NK-92 (cell line): Measurements from ENCODE around the gene AGAP1.

Source experiments
- DNase-seq: peaks from one replicate; lab custom pipeline; 2025; ENCODE audit not compliant: unreplicated experiment; lab: John Stamatoyannopoulos, UW

Gene AGAP1

DNA sequence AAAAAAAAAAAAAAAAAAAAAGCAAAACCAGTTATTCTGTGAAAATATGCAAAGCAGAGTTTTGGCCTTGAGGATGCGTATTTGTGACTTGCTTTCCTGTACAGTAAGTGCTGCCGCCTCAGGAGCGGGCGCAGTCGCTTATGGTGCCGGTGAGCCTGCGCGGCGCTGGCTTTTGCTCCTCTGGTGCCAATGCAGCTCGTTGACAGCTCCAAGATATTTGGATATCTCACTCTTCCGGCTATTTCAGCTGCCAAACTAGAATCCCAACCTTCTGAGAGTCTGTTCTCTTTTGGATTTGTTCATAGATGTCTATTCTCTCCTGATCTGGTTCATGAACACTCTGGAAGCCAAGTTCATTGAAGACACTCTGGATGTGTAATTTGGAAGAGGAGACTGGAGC lies 184.1 kb downstream of the AGAP1 start:
- no peak for DNase-seq

DNA sequence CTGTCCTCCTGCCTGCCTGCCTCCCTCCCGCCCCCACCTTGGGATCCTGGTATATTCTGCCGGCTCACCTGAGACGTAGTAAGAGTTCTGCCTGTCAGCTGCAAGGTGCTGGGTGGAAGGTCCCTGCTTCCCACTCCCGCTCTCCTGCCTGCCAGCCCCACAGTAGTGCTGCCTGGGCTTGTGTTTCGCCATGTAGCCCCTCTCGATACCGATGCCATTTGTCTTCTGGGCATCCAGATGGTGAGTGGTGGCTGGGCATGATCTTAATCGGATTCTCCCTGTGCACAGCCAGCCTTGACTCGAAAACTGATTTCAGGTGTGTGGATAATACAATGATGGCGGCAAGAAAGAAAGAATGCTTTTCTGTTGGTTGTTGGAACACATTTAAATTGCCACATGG lies 184.9 kb downstream of the AGAP1 start:
- no peak for DNase-seq

DNA sequence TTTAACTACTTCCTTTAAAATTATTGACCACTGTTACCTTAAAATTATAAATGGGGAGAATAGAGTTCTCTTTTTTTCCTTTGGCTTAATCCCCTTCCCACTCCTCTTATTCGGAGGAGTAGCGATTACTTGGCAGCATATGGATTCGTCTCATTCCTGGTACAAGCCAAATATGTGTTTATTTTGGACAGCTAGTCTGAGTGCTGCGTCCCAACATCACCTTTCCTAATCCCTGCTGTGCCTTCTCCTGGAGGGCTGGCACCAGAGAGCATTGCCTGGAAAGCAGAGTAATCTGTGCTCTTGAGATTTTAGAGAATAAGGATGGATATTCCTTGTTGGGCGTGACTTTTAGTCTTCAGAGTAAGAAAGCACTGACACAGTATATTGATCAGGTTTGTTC lies 185.6 kb downstream of the AGAP1 start:
- no peak for DNase-seq

DNA sequence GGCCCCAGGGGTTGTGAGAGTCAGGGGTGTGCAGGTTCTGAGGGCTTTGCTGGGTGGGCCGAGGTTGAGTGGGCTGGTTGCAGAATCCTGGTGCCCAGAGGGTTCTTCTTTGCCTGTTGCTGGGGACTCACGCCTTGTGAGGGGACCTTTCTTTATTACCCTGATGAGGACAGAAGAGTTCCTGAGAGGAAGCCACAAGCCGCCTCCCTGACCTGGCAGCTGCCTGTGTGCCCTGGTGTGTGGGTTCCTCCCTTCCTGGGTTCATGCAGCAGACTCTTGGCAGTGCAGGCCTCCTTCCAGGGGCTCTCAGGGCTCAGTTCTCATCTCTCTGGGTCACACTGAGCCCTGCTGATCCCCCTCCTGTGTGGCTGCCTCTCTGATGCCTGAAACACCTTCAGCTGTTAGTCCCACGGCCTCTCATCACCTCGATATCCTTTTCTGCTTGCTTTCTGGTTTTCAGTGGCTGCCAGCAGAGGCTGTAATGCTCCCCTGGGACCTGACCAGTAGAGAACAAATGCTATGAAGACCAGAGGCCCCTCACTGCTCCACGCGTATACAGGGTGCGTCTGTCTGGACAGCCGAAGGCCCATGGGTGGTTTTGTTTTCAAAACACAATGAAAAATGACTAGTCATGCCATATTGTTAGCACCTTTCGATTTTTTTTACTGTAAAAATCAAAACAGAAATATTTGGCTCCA lies 191.3 kb downstream of the AGAP1 start:
- DNase-seq = no peak

DNA sequence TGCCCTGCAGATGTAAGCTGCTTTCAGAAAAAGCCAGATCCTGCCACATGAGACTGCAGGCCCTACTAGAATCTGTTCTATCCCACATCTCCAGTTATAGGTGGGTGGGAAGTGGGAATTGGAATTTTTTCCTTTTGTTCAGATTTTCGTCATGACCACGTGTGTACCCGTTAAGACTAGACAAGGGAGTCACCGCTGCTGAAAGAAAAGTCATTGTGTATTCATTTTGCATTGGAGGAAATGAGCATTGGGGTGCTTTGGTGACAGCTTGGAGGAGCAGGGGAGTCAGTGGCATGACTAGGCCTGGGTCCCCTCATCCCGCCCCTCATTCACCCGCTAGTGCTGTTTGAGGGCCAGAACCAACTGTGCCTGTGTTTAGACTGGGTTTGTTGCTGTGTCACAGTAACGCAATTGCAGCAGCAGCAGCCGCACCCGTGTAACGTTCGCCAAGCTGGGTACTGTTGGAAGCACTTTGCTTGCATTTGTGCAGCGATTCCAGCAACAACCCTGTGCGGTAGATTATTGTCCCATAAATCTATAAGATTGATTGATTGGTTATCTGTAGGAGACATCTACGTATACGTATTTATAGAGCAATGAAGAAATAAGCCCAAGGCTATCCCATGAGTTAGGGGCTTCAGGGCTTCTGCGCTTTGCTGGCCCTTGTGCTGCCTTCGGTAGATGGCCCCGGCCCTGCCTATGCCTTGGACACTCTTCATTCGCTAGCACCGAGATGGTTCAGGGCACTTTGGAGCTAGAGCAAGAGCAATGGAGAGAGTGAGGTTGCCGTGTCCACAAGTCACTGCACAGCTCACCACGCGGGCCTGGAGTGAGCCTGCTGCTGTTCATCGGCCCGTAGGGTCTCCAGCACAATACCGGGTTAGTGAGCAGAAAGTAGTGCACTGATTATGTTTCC lies 194.9 kb downstream of the AGAP1 start:
- no peak for DNase-seq

DNA sequence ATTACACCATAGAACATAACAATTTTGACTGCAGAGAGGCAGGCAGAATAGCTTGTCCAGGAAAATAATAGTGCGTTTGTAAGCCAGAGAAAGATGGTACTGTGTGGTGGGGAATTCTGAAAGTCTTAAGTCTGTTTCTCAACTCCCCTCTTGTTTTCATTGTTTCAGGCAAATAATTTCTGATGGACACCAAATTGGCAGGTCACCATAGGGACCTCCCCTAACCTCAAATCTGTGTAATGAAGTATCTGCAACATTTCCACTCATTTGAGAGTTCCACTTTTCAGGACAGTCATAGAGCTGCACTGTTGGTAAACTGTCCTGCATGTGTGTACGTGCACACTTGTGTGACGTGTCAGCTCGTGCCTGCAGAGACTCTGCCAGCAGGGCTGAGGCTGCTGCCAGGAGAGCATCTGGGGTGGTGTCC lies 195.6 kb downstream of the AGAP1 start:
- DNase-seq = no peak

DNA sequence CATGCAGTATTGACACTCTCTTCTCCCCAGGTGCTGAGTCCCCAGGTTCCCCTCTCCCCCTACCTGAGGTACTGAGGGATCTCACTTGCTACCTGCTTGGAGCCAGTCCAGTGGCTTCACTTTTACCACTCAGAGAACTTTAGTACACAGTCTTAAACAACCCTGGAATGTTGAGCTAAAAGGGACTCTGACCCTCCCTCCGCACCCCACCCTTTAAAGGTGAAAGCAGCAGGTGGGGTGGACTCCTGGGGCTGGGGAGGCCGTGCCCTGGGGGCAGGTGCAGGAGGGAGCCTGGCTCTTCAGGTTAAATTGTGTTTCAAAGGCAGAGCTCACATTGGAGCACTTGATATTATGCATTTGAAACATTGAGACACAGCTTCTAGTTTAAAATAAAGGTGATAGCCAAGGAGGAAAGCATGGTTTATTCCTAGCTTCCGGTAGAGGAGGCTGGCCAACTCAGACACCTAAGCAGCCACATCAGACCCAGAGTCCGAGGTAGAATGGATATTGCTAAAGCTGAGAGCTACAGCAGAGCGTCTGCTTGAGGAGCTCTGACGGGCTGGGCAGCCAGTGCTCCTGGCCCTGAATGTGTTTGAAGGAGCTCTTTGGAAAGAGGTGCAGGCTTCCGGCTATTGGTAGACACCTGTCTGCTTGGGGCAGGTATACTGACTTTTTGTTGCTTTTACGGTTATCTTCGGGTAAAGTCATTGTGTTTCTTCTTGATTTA lies 196.4 kb downstream of the AGAP1 start:
- no peak for DNase-seq

DNA sequence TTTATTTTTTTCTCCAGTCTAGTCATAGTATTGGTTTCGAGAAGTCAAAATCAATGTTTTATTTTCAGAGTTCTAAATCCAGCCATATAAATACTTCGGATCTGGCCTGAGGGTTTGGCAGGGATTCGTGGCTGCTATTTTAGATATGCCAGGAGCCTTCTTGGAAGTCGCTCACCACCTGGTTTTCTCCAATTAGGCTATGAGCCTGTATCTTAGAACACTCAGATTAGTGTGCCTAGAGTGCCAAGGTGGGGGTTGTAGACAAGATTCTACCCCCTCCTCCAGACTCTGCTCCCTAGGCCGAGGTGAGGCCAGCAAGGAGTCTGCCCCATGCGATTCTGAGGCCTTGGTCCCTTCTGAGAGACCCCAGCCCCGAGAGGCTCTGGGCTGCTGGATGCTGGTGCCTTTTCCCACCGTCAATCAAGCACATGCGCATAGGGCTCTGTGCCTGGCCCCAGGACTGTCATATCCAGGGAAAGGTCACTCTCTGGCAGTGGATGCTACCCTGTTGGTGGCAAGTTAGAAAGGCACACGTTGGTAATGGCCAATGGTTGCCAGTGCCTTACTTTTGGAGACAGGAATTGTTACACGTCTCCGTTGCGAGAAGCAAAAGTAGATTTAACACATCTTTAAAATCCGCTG lies 197.1 kb downstream of the AGAP1 start:
- no peak for DNase-seq

DNA sequence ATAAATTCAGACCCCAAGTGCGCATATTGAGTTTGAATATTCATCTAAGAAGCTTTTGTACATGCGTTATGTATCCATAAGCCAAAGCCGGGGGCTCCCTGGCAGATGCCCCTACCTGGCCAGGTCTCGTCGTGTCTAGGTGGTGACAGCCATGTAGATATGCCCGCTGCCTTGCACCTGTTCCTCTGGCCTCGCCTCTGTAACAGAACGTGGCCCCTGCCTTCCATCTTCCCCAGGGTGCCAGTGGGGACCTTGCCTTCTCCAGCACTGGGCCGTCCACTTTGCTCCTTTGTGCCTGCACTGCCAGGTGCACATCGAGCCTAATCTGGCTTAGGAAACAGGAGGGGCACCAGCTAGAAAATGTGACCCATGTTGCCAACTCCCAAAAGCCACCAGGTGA lies 198.2 kb downstream of the AGAP1 start:
- no peak for DNase-seq

DNA sequence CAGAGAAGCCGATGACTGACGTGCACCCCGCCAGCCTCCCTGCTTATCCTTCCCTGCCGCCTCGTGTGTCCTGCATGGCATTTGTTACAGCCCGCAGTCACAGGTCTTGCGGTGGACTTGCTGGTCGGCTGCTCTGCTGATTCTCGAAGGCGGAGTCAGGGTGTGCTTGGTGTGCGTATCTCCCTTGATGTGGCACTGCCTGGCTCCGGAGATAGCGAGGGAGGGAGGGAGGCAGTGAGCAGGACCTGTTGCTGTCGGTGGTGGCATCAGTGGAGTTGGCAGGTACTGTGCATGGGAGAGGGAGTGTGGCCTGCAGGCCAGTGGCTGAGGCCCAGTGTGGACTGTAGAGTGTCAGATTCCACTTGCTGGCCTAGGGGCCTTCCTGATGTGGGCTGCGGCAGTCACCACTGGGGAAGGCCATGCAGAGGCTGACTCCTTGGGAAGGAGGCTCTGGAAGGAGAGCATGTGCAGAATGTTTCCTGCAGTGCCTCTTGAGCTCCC lies 198.9 kb downstream of the AGAP1 start:
- no peak for DNase-seq

DNA sequence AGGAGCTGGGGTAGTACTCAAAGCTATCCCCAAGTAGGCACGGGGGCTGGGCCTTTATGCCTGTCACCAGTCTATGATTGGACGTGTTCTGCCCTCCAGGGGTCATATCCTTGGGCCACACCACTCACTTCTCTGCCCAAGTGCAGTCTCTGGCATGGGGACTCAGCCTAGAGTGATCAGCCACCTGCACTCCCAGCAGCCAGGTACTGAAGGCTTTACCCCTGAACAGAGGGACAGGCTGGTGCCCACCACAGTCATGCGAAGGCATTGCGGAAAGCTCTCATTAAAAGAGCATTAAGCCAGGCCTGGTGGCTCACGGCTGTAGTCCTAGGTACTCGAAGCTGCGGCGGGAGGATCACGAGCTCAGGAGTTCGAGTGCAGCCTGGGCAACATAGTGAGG lies 199.4 kb downstream of the AGAP1 start:
- no peak for DNase-seq

DNA sequence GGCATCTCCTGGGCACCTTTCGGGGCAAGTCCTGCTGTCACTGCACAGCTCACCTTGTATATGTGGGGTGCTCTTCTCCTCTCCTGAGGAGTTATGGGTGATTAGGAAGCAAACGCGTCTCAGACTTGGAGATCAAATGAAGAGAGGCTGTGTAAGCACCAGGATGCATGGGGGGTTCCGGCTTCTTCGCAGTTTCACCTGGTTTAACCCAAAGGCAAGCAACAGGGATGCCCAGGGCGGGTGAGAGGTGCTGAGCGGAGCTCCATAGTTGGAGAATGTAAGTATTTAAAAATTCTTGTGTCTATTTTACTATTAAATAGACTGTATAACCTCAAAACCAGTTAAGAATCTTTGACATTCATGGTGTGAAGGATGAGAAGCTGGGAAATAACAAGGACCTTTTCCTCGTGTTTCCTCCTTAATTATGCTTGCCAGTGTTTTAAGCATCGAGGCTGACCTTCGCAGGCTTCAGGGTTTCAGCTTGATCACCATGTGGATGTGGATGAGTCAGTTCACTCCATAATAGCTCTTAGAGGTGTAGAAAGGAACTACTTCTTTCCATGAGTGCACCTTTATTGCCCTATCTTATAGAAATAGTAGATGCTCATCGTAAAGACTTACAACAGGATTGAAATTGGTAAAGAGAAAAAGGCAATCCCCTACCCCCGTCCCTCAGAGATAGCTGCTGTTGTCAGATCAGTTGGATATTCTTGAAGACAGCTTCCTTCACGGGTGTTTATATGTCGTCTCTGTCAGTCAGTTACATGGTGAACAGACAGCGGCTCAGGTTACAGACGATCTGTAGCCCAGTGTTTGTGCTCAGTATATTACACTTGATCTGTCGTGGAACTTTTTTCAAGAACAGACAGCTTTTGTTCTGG lies 201.1 kb downstream of the AGAP1 start:
- no peak for DNase-seq

DNA sequence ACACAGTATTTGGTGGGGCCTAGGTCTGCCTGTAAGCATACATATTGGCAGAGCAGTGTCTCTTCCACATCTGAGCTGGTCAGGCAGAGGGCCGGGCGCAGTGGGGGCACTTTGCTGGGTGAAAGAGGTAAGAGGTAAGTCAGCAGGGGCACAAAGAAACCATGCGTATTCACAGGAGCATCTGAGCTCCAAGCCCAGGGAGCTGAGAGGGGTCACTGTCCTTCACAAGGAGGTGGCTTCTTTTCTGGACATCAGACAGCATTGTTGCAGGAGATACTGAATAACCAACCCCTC lies 201.7 kb downstream of the AGAP1 start:
- DNase-seq = no peak

DNA sequence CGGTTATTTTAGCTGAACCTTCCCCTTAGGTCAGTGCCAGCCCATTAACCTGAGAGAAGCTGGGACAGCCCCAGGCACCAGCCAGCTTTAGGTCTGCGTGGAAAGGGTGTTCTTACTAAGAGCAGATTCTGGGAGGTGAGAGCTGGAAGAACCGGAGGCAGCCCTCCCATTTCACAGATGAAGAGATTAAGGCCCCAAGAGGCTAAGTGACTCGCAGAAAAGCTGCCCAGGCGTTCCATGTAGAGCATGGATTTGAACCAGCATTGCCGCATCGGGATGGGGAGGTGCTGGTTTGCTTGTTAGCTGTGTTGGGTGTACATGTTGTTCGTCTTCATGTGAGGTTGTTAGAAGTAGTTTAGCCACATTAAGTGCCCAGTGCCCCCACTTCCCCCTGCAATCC lies 203.2 kb downstream of the AGAP1 start:
- DNase-seq = no peak

DNA sequence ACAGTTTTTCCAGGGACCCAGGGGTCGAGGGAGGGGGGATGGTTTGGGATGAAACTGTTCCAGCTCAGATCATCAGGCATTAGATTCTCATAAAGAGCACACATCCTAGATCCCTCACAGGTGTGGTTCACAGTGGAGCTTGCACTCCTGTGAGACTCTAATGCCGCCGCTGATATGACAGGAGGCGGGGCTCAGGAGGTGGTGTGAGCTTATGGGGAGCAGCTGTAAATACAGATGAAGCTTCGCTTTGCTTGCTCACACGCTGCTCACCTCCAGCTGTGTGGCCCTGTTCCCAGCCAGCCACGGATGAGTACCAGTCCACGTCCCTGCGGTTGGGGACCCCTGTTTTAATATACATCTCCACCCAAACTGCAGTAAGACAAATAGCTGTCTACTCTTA lies 204.2 kb downstream of the AGAP1 start:
- no peak for DNase-seq

DNA sequence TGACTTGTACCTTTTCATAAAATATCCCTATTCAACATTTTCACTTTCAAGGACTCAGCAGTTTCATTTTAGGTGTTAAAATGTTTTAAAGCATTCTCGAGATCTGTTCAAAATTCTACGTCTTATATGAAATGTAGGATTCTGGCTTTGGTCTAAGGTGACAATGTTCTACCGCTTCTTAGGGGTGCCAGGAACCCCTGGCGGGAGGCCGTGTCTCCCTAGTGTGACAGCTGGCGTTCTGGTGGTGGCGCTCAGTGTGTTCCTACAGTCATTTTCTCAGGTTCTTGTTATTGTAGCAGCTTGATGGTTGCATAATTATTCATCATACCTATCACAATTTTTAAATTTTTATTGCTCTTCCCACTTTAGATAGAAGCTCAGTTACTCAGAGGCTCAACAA lies 204.6 kb downstream of the AGAP1 start:
- DNase-seq = no peak

DNA sequence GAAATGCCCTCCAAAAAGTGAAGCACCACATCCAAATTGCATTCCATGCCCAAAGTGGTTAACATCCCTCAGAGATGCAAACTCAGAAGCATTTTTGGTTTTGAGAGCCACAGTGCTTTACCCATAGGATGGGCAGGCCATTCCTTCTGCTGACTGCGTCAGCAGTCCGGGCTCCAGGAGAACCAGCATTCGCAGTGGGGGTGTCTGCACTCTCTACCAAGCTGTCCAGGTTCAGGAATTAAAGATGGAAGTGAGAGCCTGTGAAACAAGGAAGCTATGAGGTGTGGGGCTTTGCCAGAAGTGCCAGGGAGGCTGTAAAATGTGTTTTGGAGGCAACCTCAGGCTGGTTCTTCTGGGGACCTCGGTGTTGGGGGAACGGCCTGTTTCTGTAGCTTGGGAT lies 205.7 kb downstream of the AGAP1 start:
- no peak for DNase-seq

DNA sequence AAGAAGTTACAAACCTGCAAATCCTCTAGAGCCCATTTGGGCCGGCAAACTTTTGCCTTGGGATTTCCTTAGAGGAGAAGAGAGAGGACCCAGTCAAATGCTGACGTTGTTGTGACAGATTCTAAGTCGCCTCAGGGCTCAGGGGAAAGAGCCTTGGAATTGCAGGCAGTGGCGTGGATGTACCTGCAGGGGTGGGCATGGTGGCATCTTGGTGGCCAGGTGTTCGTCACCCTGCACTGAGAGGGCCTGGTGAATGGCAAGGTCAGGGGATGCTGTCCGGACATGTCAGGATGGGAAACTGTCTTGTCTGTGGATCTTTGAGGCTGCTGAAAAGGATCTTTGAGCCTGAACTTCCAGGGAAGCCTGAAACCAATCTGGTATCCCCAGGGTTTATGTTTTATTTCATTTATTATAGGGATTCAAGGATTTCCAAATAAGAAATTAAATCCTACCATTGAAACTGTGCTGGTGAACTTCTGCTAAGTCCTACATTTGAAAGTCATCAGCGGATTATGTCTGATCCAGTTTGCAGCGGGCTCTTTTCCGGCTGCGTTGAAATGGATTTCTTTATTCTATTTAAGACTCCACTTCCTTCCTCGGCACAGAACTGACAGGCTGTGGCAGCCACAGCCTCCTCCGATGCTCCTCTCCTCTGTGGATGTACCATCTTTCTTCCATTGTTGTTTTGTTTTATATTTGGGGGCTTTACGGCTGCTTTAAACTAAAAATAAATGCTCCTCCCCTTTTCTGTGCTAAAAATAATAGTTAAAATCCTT lies 207.6 kb downstream of the AGAP1 start:
- no peak for DNase-seq

DNA sequence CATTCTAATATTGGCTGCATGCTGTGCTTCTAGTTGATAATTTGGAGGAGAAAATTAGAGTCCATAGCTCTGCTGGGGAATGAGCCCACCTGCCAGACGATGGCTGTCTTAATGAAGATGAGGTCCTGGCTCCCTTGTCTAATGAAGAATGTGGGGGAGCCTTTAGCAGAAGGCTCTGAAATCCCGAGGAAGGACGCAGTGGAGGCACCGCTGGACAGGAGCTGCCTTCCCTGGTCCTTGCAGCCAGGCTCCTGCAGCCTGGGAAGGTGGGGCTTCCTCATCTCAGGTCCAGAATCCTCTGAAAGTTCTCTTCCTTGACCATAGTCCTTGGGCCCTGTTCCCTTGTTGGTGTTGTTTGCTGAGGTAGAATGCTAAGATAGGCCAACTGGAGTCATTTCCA lies 208.3 kb downstream of the AGAP1 start:
- no peak for DNase-seq
